ENCODE measurements around the gene RPL5. TPM values are rescaled to one million over a fixed set of nuclear protein-coding genes. Genes with fewer than 3 reads are reported as not detected.
"Not testable (repeated sequence)": the region's sequence is repeated elsewhere in the genome, so short reads cannot be mapped to it uniquely, and the experiment has no call there.

Gene RPL5
- 799 and 911 TPM in 2 replicates for total RNA-seq (2014; rRNA removed; shearing (Covaris generic))

DNA sequence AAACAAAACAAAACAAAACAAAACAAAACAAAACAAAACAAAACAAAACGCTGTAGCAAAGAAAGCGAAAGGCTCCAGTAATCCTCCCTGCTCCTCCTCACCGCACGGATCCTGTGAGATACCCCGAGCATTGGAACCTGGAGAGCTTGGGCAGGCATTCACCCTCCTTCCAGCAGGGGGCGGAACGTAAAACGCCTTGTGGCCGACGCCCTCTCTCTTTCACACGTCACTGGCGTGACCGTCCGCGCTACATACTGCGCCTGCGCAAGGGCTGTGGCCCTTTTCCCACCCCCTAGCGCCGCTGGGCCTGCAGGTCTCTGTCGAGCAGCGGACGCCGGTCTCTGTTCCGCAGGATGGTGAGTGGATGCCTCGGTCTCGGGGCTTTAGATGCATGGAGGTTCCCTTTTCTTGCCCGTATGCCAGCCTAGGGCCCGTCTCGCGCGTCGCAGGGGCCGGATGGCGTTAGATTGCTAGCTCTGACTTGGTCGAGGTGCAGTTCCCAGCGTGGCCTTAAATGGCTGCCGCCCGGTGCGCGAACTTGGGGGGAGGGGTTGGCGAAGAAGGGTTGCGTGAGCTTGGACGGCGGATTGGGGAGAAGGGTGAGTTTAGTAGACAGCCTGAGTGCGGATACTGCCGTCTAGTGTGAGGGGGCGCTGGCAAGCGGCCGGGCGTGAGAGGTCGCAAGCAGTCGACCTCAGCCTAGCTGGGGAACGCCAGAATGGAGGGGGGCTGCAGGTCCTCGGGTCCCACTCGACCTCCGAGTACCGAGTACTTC lies at the start of gene RPL5:
Gene RPL5 (plus strand): TSS at position 279 of the 775 bp plus-strand sequence. CDS start 75 bp downstream, at position 354.
- peak; percentile 85 for DNase-seq (ENCODE audit: low spot score)

DNA sequence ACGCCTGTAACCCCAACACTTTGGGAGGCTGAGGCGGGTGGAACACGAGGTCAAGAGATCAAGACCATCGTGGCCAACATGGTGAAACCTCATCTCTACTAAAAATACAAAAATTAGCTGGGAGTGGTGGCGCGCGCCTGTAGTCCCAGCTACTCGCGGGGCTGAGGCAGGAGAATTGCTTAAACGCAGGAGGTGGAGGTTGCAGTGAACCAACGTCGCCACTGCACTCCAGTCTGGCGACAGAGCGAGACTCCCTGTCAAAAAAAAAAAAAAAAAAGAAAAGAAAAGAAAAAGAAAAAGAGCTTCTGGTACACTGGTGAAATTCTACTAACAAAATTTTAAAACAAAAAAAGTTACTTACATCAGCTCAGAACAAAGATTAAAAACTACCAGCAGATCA lies 48.3 kb upstream of the RPL5 start:
- DNase-seq (ENCODE audit: low spot score): not testable (repeated sequence)

DNA sequence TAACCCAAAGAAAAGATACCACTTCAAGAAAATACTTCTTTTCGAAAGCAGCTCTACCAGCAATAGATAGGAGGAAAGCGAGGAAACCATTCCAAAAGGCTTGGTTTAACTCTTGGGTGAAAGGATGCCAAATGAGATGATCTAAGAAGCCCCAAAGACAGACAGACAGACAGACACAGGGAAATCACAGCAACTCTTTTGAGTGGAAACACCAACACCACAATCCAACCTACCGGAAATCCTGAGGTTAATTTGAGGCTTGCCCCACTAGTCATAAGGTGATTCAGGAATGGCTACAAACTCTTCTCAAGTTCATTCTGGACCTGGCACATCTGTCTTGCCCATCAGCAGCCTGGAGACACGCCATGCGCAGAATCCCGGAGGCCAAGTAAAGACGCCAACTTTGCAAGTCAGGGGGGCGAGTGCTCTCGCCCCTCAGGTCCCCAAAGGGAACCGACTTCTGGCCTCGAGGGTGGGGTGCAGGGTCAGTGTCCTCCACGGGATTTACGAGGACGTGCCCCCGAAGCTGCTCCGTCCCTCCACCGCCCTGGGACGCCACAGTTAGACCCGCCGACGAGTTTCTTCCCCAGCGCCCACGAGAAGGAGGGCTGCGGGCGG lies 47.7 kb upstream of the RPL5 start:
- DNase-seq (ENCODE audit: low spot score): peak; percentile 33

DNA sequence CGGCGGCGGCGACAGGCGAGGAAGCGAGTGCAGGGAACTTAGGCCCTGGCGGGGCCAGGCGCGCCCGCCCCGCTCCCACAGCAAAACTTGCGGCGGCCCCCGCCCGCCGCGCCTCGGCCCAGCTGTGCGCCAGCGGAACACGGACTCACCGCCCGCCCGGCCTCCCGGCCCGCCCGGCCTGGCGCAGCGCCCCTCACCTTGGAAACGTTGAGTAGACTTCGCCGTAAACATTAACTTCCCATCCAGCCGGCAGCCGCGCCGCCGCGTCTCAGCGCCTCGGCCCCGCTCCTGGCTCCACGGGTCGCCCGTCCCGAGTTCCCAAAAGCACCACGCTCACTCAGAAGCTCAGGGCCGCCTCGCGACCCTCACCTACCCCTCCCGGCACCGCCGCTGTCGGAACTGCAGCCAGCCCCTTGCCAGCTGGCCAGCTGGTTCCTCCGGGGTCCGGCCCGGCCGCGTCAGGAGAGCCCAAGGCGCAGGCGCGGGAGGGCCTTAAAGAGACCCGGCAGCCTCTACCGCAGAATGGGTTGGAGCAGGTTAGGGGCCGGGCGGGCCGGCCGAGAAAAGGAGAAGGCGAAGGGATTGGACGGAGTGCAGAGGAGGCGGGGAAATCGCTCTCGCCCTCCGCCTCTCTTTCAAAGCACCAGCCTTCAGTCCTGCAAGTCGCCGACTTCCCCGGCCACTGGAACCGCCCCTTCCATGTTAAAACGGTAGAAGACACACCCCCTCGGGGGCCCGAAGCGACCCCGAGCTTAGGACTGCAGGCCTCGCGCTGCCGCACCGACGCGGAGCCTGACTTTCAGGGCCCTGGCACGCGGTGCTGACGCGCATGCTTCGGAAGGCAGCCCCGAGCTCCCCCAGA lies 47.0 kb upstream of the RPL5 start, which contains the start of gene EVI5:
Gene EVI5 (minus strand): TSS at position 470 of the 862 bp plus-strand sequence. CDS start 48,562 bp downstream, outside the sequence.
- peak; percentile 85 for DNase-seq (ENCODE audit: low spot score)

DNA sequence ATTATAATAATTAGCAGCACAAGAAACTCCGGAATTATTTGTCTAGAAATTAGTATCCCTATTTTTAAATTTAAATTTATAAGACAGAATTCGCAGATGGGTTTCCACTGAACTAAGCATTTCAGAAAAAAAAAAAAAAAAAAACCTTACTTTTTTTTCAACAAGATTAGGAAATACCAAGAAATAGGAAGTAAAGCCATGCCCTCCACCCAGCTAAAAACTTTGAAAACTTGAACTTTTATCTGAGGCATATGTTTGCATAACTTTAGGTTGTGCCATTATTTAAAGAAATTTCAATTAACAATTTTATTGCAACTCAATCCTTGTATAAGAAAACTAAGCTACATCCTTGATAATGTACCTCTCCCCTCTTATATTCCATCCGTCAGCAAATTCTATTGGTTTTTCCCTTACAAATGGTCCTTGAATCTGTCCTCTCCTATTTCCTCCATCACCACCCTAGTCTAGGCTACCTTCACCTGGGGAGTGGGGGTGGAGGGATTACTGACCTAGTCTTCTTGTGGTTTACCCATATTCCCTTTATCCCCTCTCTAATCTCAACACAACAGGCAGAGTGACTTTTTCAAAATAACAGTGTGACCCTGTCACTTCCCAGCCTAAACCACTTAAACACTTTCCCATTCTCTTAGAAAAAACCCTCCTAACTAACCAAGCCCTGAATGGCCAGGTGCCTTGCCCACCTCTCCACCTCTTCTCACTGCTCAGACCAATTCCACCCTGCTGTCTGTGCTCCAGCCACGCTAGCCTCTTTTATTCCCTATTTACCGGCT lies 45.5 kb upstream of the RPL5 start:
- DNase-seq (ENCODE audit: low spot score): no peak

DNA sequence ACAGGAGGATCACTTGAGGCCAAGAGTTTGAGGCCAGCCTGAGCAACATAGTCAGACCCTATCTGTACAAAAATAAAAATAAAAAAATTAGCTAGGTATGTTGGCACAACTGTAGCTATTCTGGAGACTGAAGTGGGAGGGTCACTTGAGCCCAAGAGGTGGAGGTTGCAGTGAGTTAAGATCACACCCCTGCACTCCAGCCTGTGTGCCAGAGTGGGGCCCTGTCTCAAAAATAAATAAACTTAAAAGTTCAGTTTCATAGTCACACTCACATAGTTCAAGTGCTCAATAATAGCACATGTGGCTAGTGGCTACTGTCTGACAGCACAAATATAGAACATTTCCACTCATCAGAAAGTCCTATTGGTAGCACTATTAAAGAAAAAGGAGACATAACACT lies 41.8 kb upstream of the RPL5 start:
- no peak for DNase-seq (ENCODE audit: low spot score)

DNA sequence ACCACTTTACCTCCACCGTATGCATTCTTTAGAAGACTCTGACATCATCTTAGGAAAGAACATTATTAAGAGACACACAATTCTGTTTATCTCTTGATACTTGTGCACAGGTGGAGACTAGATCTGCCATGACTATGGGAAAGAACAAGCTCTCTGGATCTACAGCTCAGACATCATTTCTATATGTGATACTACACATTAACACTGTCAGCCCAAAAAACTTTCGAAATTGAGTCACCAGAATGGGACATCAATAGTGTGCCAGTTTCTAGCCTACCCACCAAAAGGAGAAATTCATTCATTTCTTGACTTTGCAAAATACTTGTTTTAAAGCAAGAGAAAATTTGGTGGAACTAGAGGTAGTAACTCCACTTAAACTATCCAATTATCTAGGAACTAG lies 41.0 kb upstream of the RPL5 start:
- DNase-seq (ENCODE audit: low spot score): no peak

DNA sequence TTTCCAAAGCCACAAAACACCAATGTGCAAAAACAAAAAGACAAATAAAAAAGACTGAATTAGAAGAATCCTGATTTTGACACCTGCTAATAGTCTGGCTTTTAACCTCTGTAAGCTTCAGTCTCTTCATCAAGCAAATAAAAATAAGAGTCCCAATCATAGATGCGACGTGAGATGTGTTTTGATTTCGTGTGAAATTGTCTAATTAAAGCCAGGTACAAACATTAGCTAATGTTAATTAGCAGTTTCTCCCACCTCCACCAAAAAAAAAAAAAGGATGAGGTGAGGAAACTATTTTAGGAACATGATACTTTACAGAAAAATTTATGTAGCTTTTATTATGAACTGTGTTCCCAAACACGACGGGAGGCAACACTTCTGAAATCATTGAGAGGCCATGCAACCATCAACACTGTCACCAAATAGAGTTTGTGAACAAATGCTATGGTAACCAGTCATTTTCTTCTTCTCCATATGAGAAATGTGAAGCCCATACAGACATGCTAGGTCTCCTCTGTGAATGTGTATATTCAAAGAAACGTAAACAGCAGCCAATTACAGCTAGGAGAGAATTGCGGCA lies 40.3 kb upstream of the RPL5 start:
- no peak for DNase-seq (ENCODE audit: low spot score)

DNA sequence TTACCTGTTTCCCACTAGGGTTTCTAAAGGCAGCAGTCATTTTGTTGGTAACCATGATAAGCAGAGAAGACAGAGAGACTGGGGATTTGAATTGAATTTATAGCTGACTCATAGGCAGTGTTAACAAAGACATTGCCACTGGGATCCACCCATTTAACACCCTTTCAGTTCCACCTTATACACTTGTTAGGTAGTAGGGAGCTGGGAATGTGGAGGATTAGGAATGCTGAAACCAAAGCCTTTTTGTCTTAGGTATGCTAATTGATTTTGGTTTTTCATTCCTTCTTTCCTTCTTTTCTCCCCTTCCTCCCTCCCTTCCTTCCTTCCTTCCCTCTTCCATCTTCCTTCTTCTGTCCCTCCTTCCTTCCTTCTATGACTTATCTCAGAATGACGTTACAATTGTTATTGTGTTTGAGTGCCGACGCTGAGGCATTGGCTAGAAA lies 39.5 kb upstream of the RPL5 start:
- DNase-seq (ENCODE audit: low spot score): peak; percentile 64

DNA sequence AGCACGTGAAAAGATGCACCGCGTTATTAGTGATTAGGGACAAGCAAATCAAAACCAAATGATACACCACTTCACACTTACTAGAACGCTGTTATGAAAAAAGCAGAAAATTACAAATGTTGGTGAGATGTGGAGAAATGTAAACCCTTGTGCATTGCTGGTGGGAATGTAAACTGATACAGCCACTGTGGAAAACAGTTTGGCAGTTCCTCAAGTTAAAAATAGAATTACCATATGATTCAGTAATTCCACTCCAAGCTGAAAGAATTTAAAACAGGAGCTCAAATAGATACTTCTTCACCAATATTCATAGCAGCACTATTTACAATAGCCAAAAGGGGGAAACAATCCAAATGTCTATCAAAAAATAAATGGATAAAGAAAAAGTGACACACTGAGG lies 36.7 kb upstream of the RPL5 start:
- DNase-seq (ENCODE audit: low spot score): no peak

DNA sequence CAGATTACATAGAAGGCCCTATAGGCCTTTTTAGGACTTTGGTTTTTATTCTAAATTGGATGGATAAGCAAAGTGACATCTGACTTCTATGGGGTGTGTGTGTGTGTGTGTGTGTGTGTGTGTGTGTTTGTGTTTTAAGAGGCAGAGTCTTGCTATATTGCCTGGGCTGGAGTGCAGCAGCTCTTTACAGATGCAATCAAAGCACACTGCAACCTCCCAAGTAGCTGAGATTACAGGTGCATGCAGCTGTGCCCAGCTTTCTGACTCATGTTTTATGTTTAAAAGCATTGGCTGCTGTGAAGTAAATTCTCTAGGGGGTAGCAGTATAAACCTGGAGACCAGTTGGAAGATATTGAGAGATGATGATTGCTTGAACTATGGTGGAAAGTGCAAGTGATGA lies 34.5 kb upstream of the RPL5 start:
- no peak for DNase-seq (ENCODE audit: low spot score)

DNA sequence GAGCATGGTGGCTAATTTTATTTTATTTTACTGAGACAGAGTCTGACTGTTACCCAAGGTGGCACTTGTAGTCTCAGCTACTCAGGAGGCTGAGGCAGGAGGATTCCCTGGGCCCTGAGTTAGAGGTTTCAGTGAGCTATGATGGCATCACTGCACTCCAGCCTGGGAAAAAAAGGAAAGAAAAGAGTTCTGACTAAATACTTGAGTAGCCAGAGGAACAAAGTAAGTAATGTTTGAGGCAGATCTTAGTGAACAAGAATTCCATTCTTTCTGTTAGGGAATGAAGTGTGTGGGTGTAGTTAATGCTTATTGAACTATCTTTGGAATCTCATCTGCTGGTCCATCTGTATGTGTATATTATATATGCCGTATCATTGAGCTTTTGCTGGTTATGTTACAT lies 33.9 kb upstream of the RPL5 start:
- DNase-seq (ENCODE audit: low spot score): no peak

DNA sequence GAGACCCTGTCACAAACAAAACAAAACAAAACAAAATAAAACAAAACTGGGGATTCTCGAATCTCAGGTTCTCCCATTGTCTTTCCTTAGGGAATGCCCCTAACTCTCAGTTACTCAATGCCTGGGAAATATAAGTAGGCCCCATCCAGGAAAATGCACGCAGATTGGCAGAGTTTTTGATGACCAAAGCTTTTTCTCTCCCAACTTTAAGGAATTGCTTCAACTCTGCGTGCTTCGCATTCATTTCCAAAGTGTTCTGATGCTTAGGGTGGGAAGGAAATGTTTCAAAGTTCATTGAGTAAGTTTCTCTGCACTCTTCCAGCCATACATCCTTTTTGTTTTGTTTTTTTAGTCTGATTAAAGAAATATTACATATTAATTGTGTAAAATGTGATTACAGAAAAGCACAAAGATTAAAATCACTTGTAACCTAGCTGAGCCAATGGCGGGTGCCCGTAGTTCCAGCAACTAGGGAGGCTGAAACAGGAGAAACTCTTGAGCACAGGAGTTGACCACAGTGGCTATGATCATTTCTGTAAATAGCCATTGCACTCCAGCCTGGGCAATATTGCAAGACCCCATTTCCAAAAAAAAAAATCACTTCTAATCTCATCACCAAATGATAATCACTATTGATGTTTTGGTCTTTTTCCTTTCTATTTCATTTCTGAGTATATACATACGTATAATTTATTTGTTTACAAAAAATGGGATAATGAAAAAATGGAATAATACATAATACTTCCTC lies 28.5 kb upstream of the RPL5 start:
- no peak for DNase-seq (ENCODE audit: low spot score)

DNA sequence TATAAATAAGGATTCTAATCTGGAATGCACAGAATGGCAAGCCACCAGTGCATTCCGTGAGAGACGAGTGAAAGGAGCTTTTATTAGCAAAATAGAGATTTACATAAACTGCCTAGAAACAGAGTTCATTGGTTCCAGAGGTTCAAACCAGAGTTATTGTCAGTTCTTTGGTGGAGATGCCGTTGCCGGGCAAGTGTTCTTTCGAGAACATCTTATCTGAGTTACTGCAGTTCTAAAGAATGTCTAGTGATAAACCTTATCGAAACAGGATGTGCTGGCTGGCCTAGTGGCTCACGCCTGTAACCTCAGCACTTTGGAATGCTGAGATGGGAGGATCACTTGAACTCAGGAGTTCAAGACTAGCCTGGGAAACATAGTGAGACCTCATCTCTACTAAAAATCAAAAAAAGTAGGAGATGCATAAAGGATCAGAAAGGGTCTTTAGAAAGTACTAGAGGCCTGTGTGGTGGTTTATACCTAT lies 27.1 kb upstream of the RPL5 start:
- DNase-seq (ENCODE audit: low spot score): peak; percentile 96

DNA sequence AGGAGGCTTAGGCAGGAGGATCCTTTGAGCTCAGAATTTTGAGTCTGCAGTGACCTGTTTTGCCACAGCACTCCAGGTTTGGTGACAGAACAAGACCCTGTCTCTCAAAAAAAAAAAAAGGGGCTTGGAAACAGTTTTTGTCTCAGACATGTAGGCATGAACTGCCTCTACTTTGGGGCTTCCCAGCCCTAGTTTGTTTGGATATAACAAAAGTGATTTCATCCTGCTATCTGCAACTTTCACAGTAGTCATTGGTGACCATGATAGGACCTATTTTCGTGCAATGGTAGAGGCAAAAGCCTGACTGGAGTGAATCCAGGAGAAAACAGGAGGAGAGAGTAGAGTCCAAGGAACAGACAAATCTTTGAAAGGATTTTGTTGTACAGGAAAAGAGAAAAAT lies 26.6 kb upstream of the RPL5 start:
- DNase-seq (ENCODE audit: low spot score): no peak

DNA sequence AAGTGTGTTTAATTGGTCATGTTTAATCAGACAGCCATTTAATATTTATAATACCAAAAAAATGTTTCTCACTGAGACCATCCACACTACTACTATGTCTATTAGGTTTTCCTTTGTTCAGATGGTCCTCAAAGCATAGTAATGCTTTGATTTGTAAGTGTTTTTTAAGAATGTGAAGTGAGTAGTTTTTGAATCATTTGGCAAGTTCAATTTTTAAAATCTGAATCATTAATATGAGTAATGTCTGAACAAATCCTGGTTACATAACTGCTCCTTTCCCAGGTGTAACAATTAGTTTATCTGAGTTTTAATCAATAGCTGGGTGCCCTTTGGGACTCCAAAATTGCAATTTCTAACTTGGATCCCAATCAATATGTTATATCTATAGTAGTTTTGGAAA lies 23.5 kb upstream of the RPL5 start:
- DNase-seq (ENCODE audit: low spot score): no peak

DNA sequence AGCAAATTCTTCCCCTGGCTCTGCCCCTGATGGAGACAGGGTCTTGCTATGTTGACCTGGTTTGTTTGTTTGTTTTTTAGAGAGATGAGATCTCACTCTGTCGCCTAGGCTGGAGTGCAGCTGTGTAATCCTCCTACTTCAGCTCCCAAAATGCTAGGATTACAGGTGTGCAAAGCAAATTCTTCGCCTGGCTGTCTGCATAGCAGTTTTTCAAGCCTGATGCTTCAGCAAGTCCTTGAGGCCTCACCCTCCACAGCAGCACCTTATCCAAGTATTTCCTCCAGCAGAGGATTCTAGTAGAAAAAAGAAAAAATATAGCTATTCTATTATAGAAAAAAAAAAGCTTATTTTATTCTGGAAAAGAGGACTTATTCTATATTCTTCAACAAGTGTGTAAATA lies 15.1 kb upstream of the RPL5 start:
- DNase-seq (ENCODE audit: low spot score): no peak

DNA sequence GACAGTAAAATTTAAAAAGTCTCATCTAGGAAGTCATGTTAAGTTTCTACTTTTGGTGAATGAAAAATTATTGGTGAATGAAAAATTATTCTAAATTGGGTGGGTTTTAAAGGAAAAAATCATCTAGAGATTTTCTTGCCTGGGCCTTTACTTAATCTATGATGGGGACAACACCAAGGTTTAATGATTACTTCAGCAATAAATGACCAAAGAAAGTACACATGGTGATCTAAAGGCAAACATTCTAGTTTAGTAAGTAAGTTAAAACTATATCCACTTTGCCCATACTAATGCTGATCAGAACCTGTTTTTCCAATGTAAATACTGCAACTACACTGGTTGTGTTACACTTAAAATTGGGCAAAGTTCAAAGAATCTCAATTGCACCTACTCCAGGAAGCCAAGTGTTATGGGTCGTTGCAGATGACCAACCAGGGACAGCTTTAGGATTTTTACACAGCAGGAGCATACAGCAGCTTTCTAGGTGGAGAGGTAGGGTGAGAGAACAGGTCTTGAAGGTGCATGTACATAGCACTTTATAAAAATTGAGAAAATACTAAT lies 14.6 kb upstream of the RPL5 start:
- no peak for DNase-seq (ENCODE audit: low spot score)

DNA sequence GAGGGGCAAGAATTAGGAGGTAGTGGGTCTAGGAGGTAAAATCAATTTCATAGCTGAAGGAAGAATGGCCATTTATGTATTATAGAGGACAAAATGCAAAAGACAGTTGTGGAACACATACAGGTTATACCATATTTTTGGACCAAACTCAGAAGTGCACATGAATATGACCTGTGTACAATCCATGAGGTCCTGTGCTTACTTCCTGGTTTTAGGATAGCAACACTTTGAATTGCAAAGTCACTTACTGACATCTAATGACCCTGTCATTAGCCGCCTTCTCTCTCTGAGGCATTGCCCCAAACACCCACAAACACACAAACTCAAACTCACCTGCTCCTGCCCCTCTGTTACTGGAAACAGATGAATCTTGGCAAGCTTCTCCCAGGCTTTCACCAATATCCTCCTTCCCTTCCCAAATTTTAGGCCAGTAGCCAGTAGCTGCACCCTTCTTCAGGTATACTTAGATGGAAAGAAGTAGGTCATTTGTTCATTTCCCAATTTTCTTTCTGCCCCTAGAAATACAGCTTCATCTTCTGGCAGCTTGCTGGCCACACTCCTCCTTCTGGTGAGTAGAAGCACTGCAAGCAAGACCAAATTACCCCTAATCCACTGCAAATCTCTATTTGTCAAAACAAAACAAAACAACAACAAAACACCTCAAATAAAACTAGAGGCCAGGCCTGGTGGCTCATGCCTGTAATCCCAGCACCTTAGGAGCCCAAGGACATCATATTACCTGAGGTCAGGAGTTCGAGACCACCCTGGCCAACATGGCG lies 13.7 kb upstream of the RPL5 start:
- DNase-seq (ENCODE audit: low spot score): no peak
